RCC 7860 (cell line): Measurements from ENCODE around the gene SURF6.
"Not testable (repeated sequence)": the region's sequence is repeated elsewhere in the genome, so short reads cannot be mapped to it uniquely, and the experiment has no call there.

Experiments
- DNase-seq: peaks from one replicate; pipeline ENCODE4 v3.0.0-alpha.2; 2015; ENCODE audit warnings: low spot score
- FAIRE-seq: peaks from 2 replicates; lab custom pipeline; 2012; peaks lifted over from hg19 to GRCh38; lab: Jason Lieb, UNC

The SURF6 gene

GRCh38 chr9:133329306-133330156 lies 6.5 kb downstream of the SURF6 start:
- DNase-seq, FAIRE-seq: not testable (repeated sequence)

- FAIRE-seq (no peak), DNase-seq (no peak)
These were observed 8.0 kb downstream of the SURF6 start for GRCh38 chr9:133327834-133328484.

- not testable (repeated sequence) for FAIRE-seq
These were observed 9.0 kb downstream of the SURF6 start for GRCh38 chr9:133327021-133327420.

GRCh38 chr9:133323991-133324703 lies 11.8 kb downstream of the SURF6 start:
- FAIRE-seq = no peak
- no peak for DNase-seq

More at GRCh38 chr9:133327021-133327420, 9.0 kb downstream of the SURF6 start:
- not testable (repeated sequence) for DNase-seq

GRCh38 chr9:133323211-133323610 lies 12.8 kb downstream of the SURF6 start:
- DNase-seq (no peak), FAIRE-seq (no peak)

- FAIRE-seq (no peak), DNase-seq (no peak)
These were observed 13.3 kb downstream of the SURF6 start for GRCh38 chr9:133322701-133323100.

- FAIRE-seq (no peak), DNase-seq (no peak)
These were observed 14.5 kb downstream of the SURF6 start for GRCh38 chr9:133321411-133321935.

GRCh38 chr9:133320421-133320881 lies 15.5 kb downstream of the SURF6 start:
- no peak for DNase-seq
- no peak for FAIRE-seq

- DNase-seq, FAIRE-seq: not testable (repeated sequence)
These were observed 18.4 kb downstream of the SURF6 start for GRCh38 chr9:133317551-133317950.

GRCh38 chr9:133315997-133316396 lies 20.0 kb downstream of the SURF6 start:
- DNase-seq (no peak), FAIRE-seq (no peak)

- DNase-seq = no peak
- no peak for FAIRE-seq
These were observed 26.4 kb downstream of the SURF6 start for GRCh38 chr9:133309608-133310007.

GRCh38 chr9:133307301-133307700 lies 28.7 kb downstream of the SURF6 start:
- FAIRE-seq = no peak
- no peak for DNase-seq

GRCh38 chr9:133306242-133307204 lies 29.5 kb downstream of the SURF6 start:
- DNase-seq (no peak), FAIRE-seq (no peak)

GRCh38 chr9:133305731-133306130 lies 30.3 kb downstream of the SURF6 start:
- DNase-seq = no peak
- no peak for FAIRE-seq

- FAIRE-seq (no peak), DNase-seq (no peak)
These were observed 31.3 kb downstream of the SURF6 start for GRCh38 chr9:133304477-133305377.

- DNase-seq (no peak), FAIRE-seq (no peak)
These were observed 31.9 kb downstream of the SURF6 start for GRCh38 chr9:133304158-133304470.

- DNase-seq (no peak), FAIRE-seq (no peak)
These were observed 32.5 kb downstream of the SURF6 start for GRCh38 chr9:133303266-133304157.
